HG02840 (cell line): ENCODE data around the gene PTPN2.

Experiments used
- ATAC-seq: cut with Tn5 transposase; IDR thresholded peaks from one replicate; pipeline ENCODE4 v1.9.1; 2021; ENCODE audit warnings: mild to moderate bottlenecking, moderate library complexity, moderate number of reproducible peaks; ENCODE audit not compliant: unreplicated experiment, low FRiP score

The PTPN2 gene

DNA sequence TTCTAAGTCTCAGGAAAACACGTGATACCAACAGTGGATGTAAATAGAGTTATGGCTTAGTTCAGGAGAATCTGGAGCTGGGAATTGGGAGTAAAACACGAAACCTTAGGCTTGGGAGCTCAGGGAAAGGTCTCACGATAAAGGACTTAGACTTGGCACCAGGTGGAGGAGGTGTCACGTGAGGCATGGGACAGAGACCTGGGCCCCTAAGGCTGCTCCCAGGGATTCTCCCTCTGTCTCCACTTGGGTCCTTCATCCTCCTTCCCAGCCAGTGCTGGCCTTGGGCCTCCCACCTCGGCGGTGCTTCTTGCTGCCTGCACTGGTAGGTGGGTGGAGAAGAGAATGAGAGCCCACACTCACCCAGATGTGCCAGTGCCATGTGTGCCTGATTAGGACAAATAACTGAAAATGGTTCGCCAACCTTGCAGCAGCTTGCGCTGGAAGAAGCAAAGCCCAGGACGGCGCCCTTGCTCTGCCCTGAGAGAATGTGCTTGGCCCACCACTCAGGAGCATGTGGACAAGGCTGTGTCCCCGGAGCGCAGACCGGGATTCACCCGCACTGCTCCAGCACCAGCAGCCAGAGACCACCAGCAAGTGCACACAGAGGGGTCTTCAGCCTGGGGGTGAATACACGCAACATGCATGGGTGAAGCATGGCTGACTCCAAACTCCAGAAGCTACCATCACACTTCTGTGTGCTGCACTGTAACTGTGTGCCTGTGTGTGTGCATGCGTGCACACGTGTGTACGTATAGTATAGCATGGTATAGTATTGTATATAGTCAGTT lies 133.1 kb downstream of the PTPN2 start:
- ATAC-seq, result no peak

DNA sequence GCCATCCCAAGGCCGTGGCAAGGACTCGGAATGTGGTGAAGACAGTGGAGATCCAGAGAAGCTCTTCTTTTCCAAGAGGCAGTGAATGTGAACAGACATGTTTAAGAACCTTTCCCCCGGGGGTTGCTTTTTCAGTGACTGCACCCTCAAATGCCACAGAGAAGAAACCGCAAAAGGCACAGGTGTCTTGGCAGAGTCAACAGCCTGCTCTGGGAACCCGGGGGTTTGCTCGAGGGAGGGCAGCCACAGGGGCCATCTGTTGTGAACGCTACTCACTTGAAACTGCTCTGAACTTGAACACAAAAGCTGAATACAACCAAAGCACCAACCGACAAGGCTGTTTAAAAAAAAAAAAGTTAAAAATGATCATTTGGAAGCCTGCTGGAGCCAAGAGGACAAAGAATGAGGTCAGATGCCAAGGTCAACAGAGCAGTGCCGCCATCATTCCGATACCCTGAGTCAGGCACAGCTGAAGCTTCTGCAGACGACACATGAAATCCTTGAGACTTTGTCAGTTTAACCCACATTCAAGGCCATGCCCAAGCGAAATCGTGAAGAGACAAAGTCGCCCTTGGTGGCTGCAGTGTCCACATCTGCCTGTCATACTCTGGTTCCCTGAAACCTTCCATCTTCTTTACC lies 133.8 kb downstream of the PTPN2 start:
- no peak for ATAC-seq

DNA sequence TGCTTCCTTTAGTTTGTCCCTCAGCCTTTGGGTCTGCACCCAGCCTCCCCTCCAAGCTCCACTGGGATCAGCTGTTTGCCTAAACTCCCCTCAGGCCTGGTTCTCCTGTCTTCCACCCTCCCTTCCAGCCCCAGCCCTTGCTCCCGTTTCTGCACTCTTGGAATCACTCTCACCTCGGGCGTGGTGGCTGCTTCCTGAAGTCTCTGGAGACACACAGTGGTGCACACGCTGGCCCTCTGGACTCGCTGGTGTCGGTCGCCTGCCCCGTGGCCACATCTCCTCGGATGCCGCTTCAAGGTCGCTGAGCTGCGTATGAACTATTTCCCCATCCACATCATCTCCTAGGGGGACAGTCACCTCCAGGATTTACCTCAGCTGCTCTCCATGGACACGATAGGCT lies 134.9 kb downstream of the PTPN2 start:
- ATAC-seq, result no peak

DNA sequence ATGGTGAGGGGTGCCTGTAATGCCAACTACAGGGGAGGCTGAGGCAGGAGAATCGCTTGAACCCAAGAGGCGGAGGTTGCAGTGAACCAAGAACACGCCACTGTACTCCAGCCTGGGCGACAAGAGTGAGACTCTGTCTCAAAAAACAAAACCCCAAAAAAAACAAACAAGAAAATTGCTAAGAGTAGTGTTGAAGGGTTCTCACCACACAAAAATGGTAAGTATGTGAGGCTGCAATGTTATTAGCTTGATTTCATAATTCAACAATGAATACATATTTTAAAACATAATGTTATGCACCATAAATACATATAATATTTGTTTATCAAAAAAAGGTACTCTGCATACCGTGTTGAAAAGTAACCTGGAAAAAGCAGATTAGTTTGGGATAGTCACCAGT lies 135.4 kb downstream of the PTPN2 start:
- no peak for ATAC-seq

DNA sequence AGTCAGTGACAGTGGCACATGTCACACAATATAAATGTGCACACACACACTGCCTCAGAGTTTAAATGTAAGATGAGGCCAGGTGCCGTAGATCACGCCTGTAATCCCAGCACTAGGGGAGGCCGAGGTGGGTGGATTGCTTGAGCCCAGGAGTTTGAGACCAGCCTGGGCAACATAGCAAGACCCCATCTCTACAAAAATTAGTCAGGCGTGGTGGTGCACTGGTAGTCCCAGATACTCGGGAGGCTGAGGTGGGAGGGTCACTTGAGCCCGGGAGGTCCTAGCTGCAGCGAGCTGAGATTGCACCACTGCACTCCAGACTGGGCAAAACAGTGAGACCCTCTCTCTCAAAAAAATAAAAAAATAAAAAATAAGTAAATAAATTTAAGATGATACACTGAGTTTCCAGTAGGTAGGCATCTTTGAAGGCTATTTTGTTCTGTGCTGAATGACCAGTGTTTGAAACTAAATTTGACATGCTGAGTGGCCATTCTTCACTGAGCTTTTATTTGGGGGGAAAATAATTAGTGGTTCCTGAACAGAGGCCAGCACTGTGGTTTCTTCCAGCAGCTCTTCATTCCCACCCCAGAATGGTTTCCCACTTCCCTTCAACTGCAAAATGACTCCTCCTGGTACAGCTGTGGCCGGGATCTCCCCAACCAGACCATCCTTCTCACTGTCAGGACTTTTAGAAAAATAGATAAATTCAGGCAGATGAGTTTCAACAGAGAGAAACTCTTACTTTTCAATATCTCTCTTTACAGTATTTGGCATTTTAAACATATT lies 136.3 kb downstream of the PTPN2 start:
- no peak for ATAC-seq

DNA sequence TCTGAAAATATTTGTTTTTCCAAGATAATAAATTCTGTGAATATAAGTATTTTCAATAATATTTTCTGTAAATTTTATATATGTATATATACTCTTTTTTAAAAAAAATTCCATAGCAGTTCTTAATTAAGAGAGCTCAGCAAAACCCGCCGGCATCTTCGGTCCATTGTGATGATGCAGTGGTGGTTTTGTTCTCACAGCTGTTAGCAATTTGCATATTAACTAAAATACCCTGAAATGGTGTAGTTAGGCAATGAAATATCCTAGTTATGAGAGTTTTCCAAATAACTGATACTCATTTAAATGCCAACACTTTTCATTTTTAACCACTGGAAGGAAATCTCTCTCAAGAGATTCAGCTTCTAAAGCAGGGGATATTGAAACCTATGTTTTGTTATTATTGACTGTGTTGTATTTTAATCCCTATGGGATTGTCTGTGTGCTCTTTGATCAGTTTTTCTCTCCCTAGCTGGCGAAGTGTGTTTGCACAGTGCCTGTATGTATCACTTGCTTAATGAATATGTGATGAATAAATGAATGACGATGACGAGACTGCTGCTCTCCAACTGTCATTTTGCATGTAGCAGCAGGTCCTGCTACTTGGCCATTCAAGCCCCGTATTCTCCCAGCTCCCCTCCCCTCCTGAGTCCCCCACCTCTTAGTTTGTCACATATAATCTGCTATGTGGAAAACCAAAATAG lies 138.8 kb downstream of the PTPN2 start:
- ATAC-seq, result no peak

DNA sequence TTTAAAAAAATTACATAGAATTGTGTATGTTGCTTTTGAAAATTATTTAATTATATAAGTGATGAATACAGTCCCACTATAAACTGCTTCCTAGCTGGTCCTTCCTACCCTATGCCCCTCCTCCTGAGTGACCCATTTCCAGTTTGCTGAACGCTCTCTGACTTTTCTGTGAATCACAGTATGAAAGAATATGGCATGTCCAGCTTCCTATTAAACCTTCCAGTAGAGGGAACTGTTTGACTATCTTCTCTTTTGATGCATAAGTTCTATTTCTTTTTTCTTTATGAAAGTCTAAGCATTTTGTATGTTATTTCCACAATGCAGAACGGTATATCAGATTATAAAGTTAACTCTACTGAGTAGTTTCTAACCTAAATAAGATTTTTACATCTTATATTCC lies 139.9 kb downstream of the PTPN2 start:
- ATAC-seq, result no peak

DNA sequence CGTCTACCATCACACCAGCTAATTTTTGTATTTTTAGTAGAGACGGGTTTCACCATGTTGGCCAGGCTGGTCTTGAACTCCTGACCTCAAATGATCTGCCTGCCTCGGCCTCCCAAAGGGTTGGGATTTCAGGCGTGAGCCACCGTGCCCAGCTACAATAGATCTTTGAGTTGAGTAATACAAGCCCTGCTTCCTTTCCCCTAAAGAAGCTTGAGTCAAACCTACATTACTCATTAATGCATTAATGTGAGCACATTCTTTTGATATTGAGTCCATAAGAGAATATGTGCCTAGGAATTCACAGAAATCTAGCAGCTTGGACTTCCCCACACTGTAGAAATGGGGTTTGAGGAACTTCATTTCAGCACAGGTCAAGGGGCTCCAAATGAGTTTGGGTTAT lies 141.6 kb downstream of the PTPN2 start:
- ATAC-seq, result no peak
